Measurements from ENCODE around the gene ZNF581.

The ZNF581 gene

GRCh38 chr19:55668603-55669348 lies 25.3 kb downstream of the ZNF581 start:
- DNase-seq = no peak

GRCh38 chr19:55669418-55670279 lies 26.2 kb downstream of the ZNF581 start:
- no peak for DNase-seq

GRCh38 chr19:55670280-55671053 lies 27.0 kb downstream of the ZNF581 start:
- DNase-seq = no peak

GRCh38 chr19:55671054-55671378 lies 27.6 kb downstream of the ZNF581 start:
- no peak for DNase-seq

- no peak for DNase-seq
These were observed 29.0 kb downstream of the ZNF581 start for GRCh38 chr19:55672418-55672817.

GRCh38 chr19:55673465-55673864 lies 30.0 kb downstream of the ZNF581 start:
- DNase-seq = no peak

GRCh38 chr19:55673889-55674288 lies 30.4 kb downstream of the ZNF581 start:
- no peak for DNase-seq

GRCh38 chr19:55674459-55674840 lies 31.0 kb downstream of the ZNF581 start:
- DNase-seq = no peak

- peak; percentile 96 to 99 for DNase-seq
These were observed 31.6 kb downstream of the ZNF581 start, which contains the start of gene EPN1 for GRCh38 chr19:55674841-55675660. EPN1 (plus strand) TSS chr19:55675226; CDS start chr19:55678628, 3,402 bp downstream.

GRCh38 chr19:55675661-55676354 lies 32.4 kb downstream of the ZNF581 start:
- no peak for DNase-seq

- no peak for DNase-seq
These were observed 32.9 kb downstream of the ZNF581 start for GRCh38 chr19:55676383-55676782.

GRCh38 chr19:55676889-55677505 lies 33.5 kb downstream of the ZNF581 start:
- DNase-seq = no peak

- DNase-seq = no peak
These were observed 34.2 kb downstream of the ZNF581 start for GRCh38 chr19:55677572-55678028.

- no peak for DNase-seq
These were observed 34.7 kb downstream of the ZNF581 start for GRCh38 chr19:55678121-55678671.

- no peak for DNase-seq
These were observed 36.2 kb downstream of the ZNF581 start for GRCh38 chr19:55679343-55680257.

GRCh38 chr19:55680339-55681130 lies 37.1 kb downstream of the ZNF581 start:
- no peak for DNase-seq

GRCh38 chr19:55681131-55682092 lies 38.0 kb downstream of the ZNF581 start:
- no peak for DNase-seq
